Measurements from ENCODE around the gene TBX20.
A peak's percentile ranks its signal among the peaks of the same experiment; 100 is the strongest.
"Not testable (repeated sequence)": the region's sequence is repeated elsewhere in the genome, so short reads cannot be mapped to it uniquely, and the experiment has no call there.

The TBX20 gene

DNA sequence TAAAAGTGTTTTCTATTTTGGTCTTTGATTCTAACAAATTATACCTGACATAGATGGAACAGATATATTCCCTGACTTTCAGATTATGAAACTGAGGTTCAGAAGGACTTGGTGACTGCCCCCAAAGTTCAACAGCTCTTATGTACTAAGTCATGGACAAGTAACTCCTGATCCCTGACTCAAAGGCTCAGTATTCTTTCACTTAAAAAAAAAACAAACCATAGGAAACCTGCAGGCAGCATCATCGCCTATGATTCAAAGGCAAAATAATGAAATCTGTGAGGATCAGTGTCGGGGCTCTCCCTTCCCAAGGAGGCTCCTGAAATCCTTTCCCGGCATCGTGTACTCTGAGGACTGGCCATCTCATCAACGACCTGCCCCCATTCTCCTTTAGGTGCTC, 49.9 kb downstream of the TBX20 start:
- not testable (repeated sequence) for H3K9me3 ChIP-seq (ENCODE audit: low read depth, low read length); DNase-seq (ENCODE audit: low read depth, low spot score); H3K9ac ChIP-seq (ENCODE audit: insufficient read length); H3K27ac ChIP-seq; H3K4me3 ChIP-seq; H3K36me3 ChIP-seq (ENCODE audit: insufficient read depth, low read length)

DNA sequence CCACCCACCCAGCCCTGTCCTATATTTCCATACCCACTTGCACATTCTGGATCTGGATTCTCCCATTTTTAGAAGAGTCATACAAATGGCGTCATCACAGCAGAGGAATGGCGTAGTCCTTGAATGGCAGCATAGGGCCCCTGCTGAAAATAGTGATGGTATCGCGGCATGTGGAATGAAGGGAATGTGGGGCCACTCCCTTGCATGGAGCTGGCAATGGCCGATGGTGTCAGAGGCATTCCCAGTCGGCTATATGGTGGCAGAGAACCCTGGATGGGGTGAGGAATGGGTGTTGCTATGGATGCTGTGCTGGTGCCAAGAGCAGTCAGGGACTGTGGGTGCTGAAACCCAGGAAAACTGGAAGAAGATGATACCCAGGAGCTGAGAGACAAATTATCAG, 51.5 kb downstream of the TBX20 start:
- H3K9me3 ChIP-seq (ENCODE audit: low read depth, low read length); H3K36me3 ChIP-seq (ENCODE audit: insufficient read depth, low read length); DNase-seq (ENCODE audit: low read depth, low spot score); H3K4me3 ChIP-seq; H3K9ac ChIP-seq (ENCODE audit: insufficient read length); H3K27ac ChIP-seq: not testable (repeated sequence)

DNA sequence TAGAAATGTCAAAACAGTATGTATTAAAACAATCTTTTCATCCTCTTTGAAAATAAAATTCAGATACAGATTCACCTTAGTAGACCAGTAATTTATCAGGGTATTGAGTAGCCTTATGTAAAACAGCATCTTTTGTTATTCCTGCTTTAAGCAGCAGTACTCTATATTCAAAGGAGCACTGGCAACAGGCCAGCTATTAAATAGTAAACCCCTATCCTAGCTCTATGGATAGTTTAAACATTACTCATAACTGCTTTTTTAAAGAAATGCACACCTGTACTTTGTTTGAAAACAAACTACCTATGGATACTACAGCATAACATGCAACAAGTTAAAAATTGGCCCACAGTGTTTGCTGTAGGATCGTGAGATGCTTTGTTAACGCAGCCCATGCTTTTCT, 53.7 kb downstream of the TBX20 start:
- not testable (repeated sequence) for H3K9me3 ChIP-seq (ENCODE audit: low read depth, low read length); DNase-seq (ENCODE audit: low read depth, low spot score); H3K27ac ChIP-seq; H3K4me3 ChIP-seq; H3K9ac ChIP-seq (ENCODE audit: insufficient read length); H3K36me3 ChIP-seq (ENCODE audit: insufficient read depth, low read length)

DNA sequence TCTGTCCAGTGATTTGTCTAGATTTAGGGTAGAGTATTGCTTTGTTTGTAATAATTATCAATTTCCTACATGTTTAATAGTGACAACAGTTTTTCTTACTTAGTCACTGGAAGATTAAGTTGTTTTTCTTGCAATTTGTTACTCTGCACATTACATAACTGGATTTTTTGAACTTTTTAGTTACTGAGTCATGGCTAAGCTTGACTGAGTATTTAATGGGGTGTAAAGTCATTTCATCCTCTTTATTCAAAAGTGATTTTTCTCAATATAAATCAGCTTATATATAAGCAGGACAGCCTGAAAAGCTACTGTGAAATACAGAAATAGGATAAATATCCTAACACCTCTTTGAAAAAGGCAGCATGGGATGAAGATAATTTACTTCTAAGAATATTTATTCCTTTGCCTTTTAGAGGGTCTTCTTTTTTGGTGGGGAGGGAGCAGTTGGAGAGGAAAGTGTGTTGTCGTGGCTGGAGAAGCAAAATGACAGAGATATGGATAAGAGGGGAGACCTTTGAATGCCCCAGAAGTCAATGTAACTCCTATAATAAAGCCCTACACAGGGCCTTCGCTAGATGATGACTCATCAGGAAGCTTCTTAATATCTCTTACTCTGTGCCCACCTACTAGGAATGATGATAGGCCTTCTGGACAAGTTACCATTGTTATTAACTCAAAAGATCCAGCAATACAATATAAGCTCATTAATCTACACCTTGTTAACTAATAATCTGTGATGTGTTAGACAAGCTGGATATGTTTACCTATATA, 55.3 kb downstream of the TBX20 start:
- not testable (repeated sequence) for H3K9me3 ChIP-seq (ENCODE audit: low read depth, low read length); H3K36me3 ChIP-seq (ENCODE audit: insufficient read depth, low read length); H3K9ac ChIP-seq (ENCODE audit: insufficient read length); H3K27ac ChIP-seq; DNase-seq (ENCODE audit: low read depth, low spot score); H3K4me3 ChIP-seq

DNA sequence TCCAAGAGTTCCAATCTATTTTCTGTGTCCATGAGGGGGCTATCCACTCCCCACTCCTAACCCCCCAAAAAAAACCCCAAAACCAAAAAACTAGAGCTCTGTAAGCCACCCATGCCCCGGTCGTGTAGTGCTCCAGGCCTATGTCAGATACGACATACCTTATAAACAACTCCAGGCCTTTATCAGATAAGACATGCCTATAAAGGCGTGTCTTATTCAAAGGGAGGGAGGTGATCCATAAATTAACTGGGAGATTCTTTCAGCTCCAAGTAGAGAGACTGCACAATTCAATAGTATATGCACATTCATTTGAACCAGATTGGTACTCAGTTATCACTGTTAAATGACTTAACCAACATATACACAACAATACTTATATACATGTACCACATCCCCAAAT, 62.3 kb downstream of the TBX20 start:
- DNase-seq (ENCODE audit: low read depth, low spot score); H3K27ac ChIP-seq; H3K9ac ChIP-seq (ENCODE audit: insufficient read length); H3K4me3 ChIP-seq; H3K36me3 ChIP-seq (ENCODE audit: insufficient read depth, low read length); H3K9me3 ChIP-seq (ENCODE audit: low read depth, low read length): not testable (repeated sequence)

DNA sequence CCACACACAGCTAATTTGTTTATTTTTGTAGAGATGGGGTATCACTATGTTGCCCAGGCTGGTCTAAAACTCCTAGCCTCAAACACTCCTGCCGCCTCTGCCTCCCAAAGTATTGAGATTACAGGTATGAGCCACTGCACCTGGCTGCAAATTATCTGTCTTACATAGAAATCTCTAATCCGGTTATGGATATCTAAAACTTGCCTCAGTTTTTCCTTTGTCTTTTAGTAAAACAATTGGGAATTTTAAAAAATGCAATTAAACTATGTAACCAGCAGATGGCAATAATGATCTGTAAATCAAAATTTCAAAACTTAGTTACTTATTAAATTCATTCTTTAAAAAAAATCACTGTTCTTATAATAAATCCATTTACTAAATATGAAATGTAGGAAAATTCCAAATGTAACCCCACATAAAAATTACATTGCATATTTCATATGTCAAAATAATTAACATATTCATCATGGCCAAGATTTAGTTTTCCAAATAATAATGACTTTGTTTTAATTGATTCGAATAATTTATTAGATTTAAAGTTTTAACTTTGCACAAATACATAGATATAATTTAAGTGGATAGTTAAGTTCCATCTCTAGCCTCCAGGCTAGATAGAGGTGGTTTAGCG, 63.6 kb downstream of the TBX20 start:
- H3K27ac ChIP-seq; H3K4me3 ChIP-seq; H3K9me3 ChIP-seq (ENCODE audit: low read depth, low read length); H3K36me3 ChIP-seq (ENCODE audit: insufficient read depth, low read length); H3K9ac ChIP-seq (ENCODE audit: insufficient read length); DNase-seq (ENCODE audit: low read depth, low spot score): not testable (repeated sequence)

DNA sequence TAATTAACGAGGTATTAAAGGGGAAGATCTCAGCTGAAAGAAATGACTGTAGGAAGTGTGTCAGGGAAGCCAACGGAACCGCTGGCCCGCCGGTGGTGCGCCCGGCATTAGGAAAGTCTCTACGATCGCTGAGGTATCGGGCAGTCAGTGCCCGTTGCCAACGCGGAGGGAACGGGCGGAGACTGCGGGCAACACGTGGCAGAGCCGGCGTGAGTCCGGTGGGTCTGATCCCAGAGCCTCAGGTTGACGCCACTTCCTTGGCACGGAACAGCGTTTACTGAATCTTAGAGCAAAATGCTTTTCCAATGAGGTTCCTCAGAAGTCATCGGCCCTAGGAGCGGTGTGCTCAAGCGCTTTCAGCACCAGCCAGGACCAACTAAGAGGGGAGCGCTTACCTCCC, 67.1 kb downstream of the TBX20 start:
- not testable (repeated sequence) for H3K27ac ChIP-seq; H3K36me3 ChIP-seq (ENCODE audit: insufficient read depth, low read length); H3K9me3 ChIP-seq (ENCODE audit: low read depth, low read length); H3K9ac ChIP-seq (ENCODE audit: insufficient read length); DNase-seq (ENCODE audit: low read depth, low spot score)
- peak overlapping the region; percentile 92 for H3K4me3 ChIP-seq

DNA sequence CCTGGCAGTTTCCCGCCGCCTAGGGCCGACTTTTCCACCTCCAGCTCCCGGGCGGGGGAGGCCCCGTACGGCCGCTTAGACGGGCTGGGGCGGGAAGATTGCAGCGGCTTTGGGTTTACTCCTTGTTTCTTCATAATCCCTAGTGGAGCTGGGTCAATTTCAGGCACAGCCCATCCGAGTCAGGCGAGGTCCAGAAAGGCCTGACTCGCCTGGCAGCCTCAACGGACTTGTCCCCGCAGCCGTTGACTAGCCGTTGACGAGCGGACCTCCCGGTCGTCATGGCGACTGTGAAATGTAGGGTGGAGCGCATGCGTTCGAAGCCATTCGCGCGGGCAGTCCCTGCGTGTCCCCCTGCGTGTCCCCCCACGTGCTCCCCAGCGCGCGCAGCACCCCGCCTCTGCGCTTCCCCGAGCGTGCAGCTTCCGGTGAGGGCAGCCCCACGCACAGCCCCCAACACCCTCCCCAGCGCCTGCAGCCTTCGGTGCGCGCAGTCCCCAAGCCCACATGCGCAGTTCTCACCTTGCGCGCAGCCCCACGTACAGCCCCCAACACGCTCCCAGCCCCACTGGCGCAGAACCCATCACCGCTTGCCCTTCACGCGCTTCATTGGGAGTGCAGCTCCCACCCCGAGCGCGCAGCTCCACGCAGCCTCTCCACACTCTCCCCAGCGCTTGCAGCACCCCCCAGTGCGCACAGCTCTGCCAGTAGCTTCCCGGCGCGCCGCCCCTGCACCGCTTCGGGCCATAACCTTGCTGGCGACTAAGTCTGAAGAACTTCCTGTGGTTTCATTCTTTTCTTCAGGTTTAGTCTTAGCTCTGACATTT, 67.8 kb downstream of the TBX20 start:
- TF ChIP-seq FOXP2 (optimal IDR thresholded peaks at IDR 0.05; ENCODE audit: control extremely low read depth, extremely low read length, insufficient read depth) (no peak), POLR2AphosphoS5 (IDR thresholded peaks at IDR 0.05; ENCODE audit: borderline replicate concordance, low read depth, low read length) (peak; percentile 58), EZH2 (IDR thresholded peaks at IDR 0.05) (no peak)

DNA sequence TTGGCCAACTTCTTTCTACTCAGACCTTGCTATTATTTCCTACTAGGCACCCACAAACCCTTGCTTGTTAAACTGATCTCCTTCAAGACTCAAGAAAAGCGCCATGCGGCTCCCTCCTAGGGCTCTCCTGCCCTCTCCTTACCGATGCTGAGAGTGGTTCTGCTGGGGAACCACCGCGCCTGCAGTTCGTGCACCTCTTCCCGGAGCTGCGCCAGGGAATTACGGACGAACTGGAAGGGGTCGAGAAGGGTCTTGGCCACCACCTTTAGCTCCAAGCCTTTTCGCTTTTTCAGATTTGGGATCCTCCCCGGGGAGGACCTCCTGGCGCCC, 68.4 kb downstream of the TBX20 start:
- not testable (repeated sequence) for DNase-seq (ENCODE audit: low read depth, low spot score); H3K36me3 ChIP-seq (ENCODE audit: insufficient read depth, low read length); H3K27ac ChIP-seq; H3K9me3 ChIP-seq (ENCODE audit: low read depth, low read length)
- Histone ChIP-seq H3K4me3 (peak overlapping the region; percentile 92), H3K9ac (ENCODE audit: insufficient read length) (peak overlapping the region; percentile 66)

More for the DNA sequence above, 67.8 kb downstream of the TBX20 start:
- DNase-seq (ENCODE audit: low read depth, low spot score), result no peak
- Histone ChIP-seq H3K9ac (ENCODE audit: insufficient read length) (peak overlapping the region; percentile 66), H3K36me3 (ENCODE audit: insufficient read depth, low read length) (no peaks in the 10 kb centered on the region), H3K4me3 (peak overlapping the region; percentile 92), H3K9me3 (ENCODE audit: low read depth, low read length) (no peaks in the 10 kb centered on the region), H3K27ac (no peak overlapping the region)

DNA sequence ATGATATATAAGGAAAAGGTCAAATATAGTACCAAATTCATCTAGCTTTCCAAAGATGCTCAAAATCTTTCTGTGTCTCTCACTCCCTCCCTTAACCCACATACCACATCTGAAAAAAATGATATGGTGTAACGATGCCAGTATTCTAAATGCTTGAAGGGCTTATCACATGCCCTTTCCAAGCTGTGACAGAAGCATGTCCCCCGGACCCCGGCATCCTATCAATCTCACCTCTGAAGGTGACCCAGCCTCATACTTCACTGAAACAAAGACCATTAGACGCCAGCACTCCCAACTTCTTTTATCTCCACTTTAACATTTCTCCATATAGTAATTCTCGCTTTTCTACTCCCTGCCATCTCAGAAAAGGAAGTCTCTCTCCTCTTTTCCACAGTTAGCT, 68.9 kb downstream of the TBX20 start:
- H3K36me3 ChIP-seq (ENCODE audit: insufficient read depth, low read length); H3K27ac ChIP-seq; DNase-seq (ENCODE audit: low read depth, low spot score); H3K9me3 ChIP-seq (ENCODE audit: low read depth, low read length): not testable (repeated sequence)
- H3K9ac ChIP-seq (ENCODE audit: insufficient read length), result peak overlapping the region; percentile 66
- H3K4me3 ChIP-seq, result peak overlapping the region; percentile 92

DNA sequence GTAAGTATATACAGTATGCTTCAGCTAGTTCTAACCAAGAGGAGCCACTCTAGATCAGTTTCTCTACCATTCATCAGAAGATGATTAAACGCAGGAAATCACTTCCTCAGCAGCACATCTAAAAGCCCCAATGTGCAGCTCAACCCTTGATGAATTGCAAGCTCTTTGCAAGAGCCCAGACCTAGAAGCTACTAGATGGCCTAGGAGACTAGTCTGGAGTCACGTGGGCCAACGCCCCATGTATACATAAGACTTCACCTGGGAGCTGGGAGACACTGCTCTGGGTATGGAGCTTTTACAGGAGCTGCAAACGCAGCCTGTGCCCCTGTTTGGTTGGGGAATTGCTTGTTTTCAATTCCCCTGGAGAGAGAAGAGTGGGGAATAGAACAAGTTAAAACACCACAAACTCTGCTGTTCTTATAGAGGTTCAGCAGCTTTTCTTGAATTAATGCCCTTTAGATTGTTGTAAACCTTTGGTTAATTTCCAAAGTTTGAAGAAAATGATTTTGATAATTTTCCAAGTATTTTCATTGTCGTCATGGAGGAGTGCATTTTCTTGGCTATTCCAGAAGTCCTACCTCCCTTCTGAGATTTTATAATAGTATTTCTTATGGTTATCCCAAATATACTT, 69.9 kb downstream of the TBX20 start:
- H3K4me3 ChIP-seq, result peak overlapping the region; percentile 51
- not testable (repeated sequence) for H3K9me3 ChIP-seq (ENCODE audit: low read depth, low read length); H3K27ac ChIP-seq; DNase-seq (ENCODE audit: low read depth, low spot score); H3K9ac ChIP-seq (ENCODE audit: insufficient read length); H3K36me3 ChIP-seq (ENCODE audit: insufficient read depth, low read length)

DNA sequence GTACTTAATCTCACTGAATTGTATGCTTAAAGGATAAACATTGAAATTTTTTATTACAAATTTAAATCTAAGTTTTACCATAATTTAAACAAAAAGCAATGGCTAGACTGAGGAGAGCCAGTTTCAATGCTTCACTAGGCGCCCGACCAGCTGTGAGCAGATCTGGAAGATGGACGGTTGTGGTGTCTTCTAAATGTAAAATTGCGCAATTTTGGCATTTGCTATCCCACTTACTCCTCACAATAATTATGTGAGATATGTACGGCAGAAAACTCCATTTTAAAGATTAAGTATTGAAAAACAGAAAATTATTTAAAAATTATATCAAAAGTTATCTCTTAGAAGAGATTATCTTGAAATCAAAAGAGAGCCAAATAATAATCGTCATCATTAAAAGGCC, 73.2 kb downstream of the TBX20 start:
- DNase-seq (ENCODE audit: low read depth, low spot score); H3K27ac ChIP-seq; H3K4me3 ChIP-seq; H3K9ac ChIP-seq (ENCODE audit: insufficient read length); H3K36me3 ChIP-seq (ENCODE audit: insufficient read depth, low read length); H3K9me3 ChIP-seq (ENCODE audit: low read depth, low read length): not testable (repeated sequence)

DNA sequence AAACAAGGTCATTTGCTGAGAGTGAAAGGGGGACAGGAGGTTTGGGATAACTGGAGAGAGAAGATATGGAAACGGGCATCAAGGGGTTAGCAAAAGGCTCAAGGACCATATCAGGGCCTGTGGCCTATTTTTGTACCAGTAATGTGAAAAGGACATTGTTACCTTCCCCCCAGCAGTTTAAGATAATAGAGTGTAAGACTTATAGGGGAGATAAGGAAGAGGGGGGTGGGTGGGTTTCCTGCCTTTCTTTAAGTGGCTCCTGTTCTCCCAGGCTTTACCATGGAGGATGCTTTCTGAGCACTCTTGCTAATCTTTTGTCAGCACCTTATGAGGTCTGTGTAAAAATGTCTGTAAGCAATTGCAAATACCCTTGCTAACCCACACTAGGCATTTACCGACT, 80.7 kb downstream of the TBX20 start:
- H3K27ac ChIP-seq; H3K4me3 ChIP-seq; H3K36me3 ChIP-seq (ENCODE audit: insufficient read depth, low read length); H3K9ac ChIP-seq (ENCODE audit: insufficient read length); H3K9me3 ChIP-seq (ENCODE audit: low read depth, low read length); DNase-seq (ENCODE audit: low read depth, low spot score): not testable (repeated sequence)
